Sciatic nerve (tissue), 2 donors: ENCODE results near the gene RPLP1. TPM values are rescaled to one million over a fixed set of nuclear protein-coding genes. Genes with fewer than 3 reads are reported as not detected.
"Not testable (repeated sequence)": the region's sequence is repeated elsewhere in the genome, so short reads cannot be mapped to it uniquely, and the experiment has no call there.

Experiments used
- ATAC-seq: fragments of 200-7000 bp; cut with Tn5 transposase; one replicate; pipeline ENCODE4 v1.9.1; 2020; ENCODE audit warnings: mild to moderate bottlenecking, moderate library complexity
- DNase-seq: peaks from one replicate; pipeline ENCODE4 v3.0.0-alpha.2; 2020; ENCODE audit warnings: low spot score
- intact Hi-C: fragments of 100-400 bp; cut with DNase I; formaldehyde crosslinking; loops from one replicate; pipeline ENCODE4 v1.14.2; 2022
- total RNA-seq: library from RNA; stranded (reverse); fragmentation: NEBNext Ultra II Directional; extraction: Animal tissue kit (Norgen Biotek cat#: 25700); gene quantifications from one replicate; pipeline ENCODE4 v1.2.1, GENCODE V29; 2021
- donor health status: DM: no; HTN: no; CAD: no.
- donor health status: DM: no; HTN: no; CAD: no.

RPLP1 gene
- total RNA-seq, 1 donor from 2014 or later, result 1,014 TPM

GRCh38 chr15:69434679-69435078 is 17.9 kb upstream of the RPLP1 start:
- intact Hi-C loops, result no loop called here
- DNase-seq (no peak), ATAC-seq (no peak)

- intact Hi-C loops, result no loop called here
- ATAC-seq, result no peak
- DNase-seq, result no peak
Observed at GRCh38 chr15:69435985-69436384, 16.6 kb upstream of the RPLP1 start.

DNA sequence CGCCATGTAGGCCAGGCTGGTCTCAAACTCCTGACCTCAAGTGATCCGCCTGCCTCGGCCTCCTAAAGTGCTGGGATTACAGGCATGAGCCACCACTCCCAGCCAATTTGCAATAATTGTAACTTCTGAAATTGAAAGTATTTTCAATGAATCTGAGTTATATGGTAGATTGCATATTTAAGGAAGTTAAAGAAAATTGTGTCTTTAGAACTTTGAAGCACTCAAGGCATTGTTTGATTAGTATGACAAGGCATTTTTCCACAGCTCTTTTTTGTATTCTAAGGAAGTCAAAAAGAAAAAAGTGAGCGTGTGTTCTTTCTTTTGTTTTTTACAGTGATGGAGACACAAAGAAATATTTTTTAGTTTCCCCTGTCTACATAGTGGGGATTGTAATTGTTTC is 15.7 kb upstream of the RPLP1 start:
- intact Hi-C loops, result no loop called here
- ATAC-seq, result no peak
- no peak for DNase-seq

DNA sequence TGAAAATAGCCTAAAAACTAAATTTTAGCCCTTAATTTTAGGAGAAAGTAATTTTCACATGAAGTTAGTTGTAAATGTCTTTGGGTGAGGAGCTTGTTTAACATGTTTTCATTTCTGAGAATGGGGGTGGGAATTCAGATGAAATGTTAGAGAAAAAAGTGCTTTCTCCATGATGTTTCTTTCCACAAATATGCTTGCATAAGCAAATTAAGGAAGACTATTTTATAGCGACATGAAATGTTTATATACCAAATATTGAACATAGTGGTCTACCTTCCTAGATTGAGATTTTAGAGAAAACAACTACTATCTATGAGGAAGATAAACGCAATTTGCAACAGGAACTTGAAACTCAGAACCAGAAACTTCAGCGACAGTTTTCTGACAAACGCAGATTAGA is 13.0 kb upstream of the RPLP1 start:
- DNase-seq, result no peak
- intact Hi-C loops, result no loop called here
- ATAC-seq, result no peak

DNA sequence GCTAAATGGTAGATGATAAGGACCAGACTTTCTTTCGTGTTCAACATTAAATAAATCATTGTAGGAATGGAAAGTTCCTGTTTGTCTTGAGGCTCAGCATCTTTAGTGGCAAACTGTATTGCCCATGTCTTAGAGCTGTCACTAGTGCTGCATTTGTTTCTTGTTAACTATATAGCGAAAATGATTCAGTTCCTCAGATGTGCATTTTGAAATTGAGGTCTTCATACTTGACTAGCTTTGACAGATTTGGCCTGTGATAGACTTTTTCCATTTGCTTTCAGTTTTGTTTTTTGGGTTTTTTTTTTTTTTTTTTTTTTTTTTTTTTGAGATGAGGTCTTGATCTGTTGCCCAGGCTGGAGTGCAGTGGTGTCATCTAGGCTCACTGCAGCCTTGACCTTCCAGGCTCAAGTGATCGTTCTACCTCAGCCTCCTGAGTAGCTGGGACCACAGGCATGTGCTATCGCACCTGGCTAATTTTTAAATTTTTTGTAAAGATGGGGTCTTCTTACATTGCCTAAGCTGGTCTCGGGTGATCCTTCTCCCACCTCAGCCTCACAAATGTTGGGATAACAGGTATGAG is 9.5 kb upstream of the RPLP1 start:
- DNase-seq (no peak), ATAC-seq (no peak)
- intact Hi-C loops, result no loop called here

GRCh38 chr15:69444686-69445085 is 7.9 kb upstream of the RPLP1 start:
- intact Hi-C loops, result no loop called here
- DNase-seq, result no peak
- ATAC-seq, result no peak

DNA sequence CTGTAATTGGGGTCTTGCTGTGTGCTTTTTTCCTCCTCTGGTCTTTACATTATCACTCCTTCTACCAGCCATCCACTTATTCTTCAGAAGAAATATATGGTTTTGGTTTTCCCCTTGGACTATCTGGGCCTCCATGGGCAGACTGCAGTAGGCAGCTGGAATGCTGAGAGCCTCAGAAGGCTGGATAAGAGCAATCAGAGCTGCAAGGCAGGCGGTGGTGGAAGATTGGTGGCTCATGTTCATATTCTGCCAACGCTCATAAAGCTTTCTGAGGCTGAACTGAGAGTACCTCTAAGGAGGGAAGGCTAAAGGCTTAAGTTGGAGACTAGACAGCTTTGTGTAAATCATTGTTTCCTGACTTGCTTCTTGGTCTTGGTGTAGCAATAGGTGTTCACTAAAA is 5.7 kb upstream of the RPLP1 start:
- ATAC-seq (no peak), DNase-seq (no peak)
- intact Hi-C loops, result no loop called here

- intact Hi-C loops, DNase-seq: not testable (repeated sequence)
Observed at GRCh38 chr15:69450221-69450620, 2.4 kb upstream of the RPLP1 start.

DNA sequence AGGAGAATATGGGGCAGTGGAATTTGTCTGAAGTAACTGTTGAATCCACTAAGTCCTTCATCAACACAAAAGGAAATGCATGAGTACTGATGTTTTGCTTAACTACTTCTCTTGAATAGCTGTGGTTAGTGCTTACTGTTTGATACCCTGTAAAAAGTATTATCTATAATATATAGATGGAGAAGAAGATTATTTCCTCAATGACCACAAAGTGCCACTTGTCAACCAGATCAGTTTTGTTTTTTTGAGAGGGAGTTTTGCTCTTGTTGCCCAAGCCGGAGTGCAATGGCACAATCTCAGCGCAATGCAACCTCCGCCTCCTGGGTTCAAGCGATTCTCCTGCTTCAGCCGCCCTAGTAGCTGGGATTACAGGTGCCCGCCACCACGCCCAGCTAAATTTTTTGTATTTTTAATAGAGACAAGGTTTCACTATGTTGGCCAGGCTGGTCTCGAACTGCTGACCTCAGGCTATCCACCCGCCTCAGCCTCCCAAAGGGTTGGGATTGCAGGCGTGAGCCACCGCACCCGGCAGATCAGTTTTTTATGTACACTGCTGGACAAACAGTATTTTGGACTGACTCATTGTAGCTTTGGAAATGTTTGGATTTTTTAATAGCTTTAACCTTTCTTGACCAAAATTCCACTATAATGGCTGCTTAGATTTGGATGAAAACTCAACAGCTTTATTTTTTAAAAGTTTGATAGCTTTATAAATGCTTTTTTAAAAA is 1.5 kb upstream of the RPLP1 start:
- intact Hi-C loops, result no loop called here
- ATAC-seq, result no peak
- no peak for DNase-seq

More at GRCh38 chr15:69450221-69450620, 2.4 kb upstream of the RPLP1 start:
- ATAC-seq, result not testable (repeated sequence)

GRCh38 chr15:69451951-69452691 is 497 bp upstream of the RPLP1 start:
- peak; percentile 68 for ATAC-seq
- peak; percentile 75 for DNase-seq
- intact Hi-C loops, result no loop called here

- no peak for ATAC-seq
Observed at GRCh38 chr15:69454953-69455352, 2.3 kb downstream of the RPLP1 start.

DNA sequence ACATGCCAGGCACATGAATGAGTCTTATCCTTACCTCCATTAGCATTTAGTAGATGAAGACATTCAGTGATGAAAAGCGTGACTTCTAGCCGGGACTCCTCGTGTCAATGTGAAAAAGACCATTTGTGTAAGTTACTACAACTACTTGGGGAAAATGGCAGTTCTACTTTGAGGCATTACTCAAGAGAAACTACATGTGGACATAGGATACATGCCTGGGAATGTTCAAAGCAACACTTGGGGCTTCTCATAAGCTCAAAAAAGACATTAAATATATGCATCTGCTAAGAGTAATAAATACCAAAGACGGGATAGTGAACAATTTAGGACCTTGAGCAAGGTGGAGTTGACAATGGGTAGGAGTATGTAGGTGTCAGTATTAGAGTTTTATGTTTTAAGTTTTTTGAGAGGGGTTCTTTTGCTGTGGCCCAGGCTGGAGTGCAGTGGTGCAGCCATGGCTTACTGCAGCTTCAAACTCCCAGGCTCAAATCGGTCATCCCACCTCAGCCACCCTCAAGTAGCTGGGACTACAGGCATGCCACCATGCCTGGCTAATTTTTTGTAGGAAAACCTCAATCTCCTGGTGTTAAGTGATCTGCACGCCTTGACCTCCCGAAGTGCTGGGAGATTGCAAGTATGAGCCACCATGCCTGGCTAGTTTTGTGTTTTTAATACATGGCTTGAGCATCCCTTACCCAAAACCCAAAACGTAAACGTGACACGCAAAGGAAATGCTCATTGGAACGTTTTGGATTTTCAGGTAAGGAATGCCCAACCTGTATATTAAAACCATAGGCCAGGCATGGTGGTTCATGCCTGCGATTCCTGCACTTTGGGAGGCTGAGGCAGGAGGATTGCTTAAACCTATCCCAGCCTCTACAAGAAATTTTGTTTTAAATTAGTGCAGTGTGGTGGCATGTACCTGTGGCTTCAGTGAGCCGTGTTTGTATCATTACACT is 3.9 kb downstream of the RPLP1 start:
- no peak for ATAC-seq
- intact Hi-C loops, result no loop called here
- no peak for DNase-seq

More at GRCh38 chr15:69454953-69455352, 2.3 kb downstream of the RPLP1 start:
- intact Hi-C loops, result no loop called here
- DNase-seq, result no peak

DNA sequence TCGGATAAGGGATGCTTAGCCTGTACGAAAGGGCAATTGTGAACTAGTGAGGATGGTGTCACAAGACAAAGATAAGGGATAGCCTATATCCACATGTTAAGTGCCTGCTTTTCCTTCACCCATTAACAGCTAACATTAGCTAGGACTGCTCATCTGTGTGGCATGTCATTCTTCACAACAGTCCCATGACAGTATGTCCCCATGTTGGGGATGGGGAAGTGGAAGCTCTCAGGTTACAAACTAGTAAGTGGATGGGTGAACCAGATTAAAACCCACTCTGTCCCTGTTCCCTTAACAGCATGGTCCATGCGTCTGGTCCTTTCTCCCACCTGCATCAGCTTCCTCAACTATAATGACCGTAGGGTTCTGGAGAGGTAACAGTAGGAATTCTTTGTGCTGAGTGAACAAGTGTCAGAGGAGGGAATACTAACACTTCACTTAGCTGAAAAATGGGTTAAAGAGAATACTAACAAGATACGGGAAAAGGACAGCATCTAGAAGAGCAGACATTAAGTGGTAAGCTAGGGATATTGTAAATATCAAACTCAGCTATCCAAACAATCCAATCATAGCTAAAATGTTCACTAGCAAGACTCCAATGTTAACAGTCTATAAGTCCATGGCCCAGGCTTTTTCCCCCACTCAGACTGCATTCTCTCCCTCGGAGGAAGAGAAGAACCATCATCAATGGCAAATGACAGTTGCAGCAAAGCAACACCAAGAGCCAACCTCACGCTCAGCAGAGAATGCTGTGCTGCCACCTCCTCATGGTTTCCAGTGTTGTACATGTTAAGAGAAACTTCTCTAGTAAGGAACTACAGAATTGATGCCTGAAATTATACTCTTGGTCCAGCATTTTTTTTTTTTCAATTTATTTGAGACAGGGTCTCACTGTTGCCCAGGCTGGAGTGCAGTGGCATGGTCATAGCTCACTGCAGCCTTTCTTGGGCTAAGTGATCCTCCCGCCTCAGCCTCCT is 5.0 kb downstream of the RPLP1 start:
- ATAC-seq (no peak), DNase-seq (no peak)
- intact Hi-C loops, result no loop called here

- ATAC-seq, result no peak
Observed at GRCh38 chr15:69459066-69459465, 6.4 kb downstream of the RPLP1 start.

DNA sequence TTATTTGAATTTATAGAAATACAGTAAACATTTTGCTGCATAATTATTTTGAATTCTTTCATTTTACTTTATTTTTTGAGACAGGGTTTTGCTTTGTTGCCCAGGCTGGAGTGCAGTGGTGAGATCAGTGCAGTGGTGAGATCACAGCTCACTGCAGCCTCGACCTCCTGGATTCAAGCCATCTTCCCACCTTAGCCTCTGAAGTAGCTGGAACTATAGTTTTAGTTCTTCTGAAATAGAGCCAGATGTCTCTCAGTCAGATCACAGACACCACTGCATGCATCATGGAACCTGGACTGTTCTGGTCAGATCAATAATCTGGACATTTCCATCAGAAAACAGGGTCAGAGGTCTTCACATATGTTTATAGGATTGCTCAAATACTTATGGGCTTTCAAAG is 7.9 kb downstream of the RPLP1 start:
- intact Hi-C loops, result no loop called here
- DNase-seq, result no peak
- ATAC-seq, result no peak

More at GRCh38 chr15:69459066-69459465, 6.4 kb downstream of the RPLP1 start:
- no peak for DNase-seq
- intact Hi-C loops, result no loop called here

GRCh38 chr15:69462030-69462492 is 9.4 kb downstream of the RPLP1 start:
- DNase-seq, result peak; percentile 79
- intact Hi-C loops, result no loop called here
- peak; percentile 19 for ATAC-seq

GRCh38 chr15:69462493-69463181 is 10.0 kb downstream of the RPLP1 start:
- intact Hi-C loops, result no loop called here
- ATAC-seq, result peak; percentile 97

More at GRCh38 chr15:69462493-69463181, 10.0 kb downstream of the RPLP1 start:
- DNase-seq, result peak; percentile 98
